LoVo (cell line): ENCODE measurements around the gene AHR.
"Not testable (repeated sequence)": the region's sequence is repeated elsewhere in the genome, so short reads cannot be mapped to it uniquely, and the experiment has no call there.

Experiments used
- DNase-seq: peaks from one replicate; pipeline ENCODE4 v3.0.0-alpha.2; 2016; ENCODE audit warnings: low spot score

Gene AHR

DNA sequence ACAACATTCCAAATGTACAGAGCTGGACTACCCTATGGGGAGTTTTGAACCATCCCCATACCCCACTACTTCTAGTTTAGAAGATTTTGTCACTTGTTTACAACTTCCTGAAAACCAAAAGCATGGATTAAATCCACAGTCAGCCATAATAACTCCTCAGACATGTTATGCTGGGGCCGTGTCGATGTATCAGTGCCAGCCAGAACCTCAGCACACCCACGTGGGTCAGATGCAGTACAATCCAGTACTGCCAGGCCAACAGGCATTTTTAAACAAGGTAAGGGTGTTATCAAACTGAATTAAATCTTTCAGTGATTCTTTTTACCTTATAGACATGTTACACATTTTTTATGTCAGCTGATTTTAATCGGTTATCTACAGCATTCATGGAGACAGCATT lies 41.5 kb downstream of the AHR start:
- no peak for DNase-seq

DNA sequence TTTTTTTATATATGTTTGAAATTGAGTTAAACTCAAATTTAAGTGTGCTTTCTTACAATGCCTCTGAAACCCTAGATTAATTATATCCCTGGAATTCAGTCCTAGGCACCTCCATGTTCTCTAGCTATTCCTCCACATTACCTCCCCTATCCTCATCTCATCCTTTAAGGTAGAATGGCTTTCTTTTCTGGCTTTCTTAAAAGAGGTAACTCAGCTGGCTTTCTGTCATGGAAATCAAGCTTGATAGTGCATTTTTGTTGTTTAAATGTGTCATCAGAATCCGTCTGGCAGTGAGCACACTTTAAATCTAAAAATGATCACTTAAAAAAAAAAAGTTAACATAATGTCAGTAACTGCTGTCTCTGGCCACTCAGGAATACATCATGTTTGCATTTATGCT lies 42.2 kb downstream of the AHR start:
- DNase-seq, result no peak

DNA sequence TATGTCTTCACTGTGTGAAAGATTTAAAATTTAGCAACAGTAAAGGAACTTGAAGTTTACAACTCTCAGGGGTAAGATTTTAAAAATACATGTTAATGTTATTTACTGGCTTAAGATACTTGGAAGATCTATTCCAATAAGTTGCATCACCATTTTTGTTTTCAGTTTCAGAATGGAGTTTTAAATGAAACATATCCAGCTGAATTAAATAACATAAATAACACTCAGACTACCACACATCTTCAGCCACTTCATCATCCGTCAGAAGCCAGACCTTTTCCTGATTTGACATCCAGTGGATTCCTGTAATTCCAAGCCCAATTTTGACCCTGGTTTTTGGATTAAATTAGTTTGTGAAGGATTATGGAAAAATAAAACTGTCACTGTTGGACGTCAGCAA lies 44.3 kb downstream of the AHR start:
- DNase-seq, result no peak

DNA sequence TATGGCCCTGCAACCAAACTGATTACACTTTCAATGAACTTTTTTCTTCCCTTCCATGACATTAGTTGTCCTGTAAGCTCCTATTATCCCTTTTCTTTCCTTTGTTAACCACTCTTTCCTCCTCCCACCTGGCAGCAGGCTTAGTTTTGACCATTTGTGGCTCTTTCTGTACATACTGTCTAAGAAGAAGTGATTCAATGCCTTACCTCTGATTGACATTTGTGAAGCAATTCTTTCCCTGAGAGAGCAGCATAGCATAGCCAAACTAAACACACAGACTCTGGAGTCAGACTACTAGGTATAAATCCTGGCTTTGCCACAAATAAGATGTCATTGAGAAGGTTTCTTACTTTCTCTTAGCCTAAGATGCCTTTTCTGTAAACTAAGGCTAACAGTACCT lies 48.9 kb downstream of the AHR start:
- DNase-seq, result no peak

DNA sequence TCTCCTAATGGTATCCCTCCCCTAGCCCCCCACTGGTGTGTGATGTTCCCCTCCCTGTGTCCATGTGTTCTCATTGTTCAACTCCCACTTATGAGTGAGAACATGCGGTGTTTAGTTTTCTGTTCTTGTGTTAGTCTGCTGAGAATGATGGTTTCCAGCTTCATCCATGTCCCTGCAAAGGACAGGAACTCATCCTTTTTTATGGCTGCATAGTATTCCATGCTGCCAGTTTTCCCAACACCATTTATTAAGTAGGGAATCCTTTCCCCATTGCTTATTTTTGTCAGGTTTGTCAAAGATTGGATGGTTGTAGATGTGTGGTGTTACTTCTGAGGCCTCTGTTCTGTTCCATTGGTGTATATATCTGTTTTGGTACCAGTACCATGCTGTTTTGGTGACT lies 50.5 kb downstream of the AHR start:
- not testable (repeated sequence) for DNase-seq

DNA sequence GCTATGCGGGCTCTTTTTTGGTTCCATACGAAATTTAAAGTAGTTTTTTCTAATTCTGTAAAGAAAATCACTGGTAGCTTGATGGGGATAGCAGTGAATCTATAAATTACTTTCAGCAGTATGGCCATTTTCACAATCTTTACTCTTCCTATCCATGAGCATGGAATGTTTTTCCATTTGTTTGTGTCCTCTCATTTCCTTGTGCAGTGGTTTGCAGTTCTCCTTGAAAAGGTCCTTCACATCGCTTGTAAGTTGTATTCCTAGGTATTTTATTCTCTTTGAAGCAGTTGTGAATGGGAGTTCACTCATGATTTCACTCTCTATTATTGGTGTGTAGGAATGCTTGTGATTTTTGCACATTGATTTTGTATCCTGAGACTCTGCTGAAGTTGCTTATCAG lies 51.9 kb downstream of the AHR start:
- DNase-seq, result not testable (repeated sequence)

DNA sequence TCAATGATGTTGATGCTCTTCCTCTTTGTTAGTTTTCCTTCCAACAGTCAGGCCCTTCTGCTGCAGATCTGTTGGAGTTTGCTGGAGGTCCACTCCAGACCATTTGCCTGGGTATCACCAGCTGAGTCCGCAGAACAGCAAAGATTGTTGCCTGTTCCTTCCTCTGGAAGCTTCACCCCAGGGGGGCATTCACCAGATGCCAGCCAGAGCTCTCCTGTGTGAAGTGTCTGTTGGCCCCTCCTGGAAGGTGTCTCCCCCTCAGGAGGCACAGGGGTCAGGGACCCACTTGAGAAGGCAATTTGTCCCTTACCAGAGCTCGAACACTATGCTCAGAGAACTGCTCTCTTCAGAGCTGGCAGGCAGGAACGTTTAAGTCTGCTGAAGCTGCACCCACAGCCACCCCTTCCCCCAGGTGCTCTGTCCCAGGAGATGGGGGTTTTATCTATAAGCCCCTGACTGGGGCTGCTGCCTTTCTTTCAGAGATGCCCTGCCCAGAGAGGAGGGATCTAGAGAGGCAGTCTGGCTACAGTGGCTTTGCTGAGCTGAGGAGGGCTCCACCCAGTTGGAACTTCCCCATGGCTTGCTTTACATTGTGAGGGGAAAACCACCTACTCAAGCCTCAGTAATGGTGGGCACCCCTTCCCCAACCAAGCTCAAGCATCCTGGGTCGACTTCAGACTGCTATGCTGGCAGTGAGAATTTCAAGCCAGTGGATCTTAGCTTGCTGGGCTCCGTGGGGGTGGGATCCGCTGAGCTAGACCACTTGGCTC lies 55.4 kb downstream of the AHR start:
- not testable (repeated sequence) for DNase-seq

DNA sequence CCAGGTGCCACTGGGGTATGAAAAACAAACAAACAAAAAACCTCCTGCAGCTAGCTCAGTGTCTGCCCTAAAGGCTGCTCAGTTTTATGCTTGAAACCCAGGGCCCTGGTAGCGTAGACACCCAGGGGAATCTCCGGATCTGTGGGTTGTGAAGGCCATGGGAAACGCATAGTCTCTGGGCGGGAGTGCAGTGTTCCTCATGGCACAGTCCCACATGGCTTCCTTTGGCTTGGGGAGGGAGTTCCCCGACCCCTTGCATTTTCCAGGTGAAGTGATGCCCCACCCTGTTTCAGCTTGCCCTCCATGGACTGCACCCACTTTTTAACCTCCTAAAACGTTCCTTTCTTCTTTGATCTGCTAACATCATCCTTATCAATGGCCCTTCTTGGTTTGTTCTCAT lies 56.0 kb downstream of the AHR start:
- DNase-seq, result no peak

DNA sequence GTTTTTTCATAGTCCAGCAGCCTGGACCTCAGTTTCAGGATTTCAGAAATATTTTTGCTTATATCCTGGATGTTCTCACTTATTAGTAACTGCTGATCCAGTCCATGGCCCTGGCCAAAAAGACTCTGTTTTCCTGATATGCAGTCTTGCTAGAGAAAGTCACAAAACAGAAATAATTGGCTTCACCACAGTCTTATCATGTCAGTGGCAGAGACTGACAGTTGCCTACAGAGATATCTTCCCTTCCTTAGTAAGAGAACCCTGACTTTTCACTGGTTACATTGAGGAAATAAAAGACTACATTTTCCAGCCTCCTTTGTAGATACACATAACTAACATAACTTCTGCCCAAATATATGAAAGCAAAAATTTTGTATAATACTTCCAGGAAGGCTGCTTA lies 56.6 kb downstream of the AHR start:
- no peak for DNase-seq

DNA sequence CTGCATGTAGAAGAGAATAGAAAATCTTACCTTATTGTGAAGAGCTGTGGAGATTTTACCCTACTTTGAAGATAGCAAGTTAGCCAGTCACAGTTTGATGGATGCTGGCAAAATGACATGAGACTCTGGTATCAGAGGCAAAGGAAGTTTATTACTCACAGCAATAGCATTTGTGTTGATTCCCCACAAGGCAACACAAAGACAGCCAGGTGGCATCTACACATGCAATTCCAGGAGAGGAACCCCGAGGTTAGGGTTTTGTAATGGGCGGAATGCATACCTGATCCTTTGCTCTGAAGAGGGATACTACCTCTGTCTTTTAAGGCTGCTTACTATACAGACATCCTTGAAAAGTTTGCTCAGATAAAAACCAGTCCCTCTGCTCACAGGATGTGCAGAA lies 59.5 kb downstream of the AHR start:
- no peak for DNase-seq

DNA sequence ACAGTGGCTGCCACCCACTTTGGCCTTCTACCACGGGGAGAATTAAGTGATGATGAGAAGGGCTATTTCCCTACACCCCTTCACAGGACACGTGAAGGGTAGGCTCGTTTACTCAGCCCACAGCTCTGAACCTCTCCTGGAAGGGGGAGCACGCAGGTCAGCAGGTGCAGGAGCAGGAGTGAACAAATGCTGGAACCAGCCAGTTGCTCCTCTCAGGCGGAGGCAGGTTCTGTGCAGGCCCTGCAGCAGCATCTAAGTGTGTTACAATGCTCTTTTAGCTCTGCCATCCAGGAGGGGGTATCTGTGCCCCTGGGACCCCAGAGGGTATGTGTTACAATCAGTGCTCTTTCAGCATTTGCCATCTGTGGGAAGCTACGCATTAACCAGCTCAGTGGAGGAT lies 61.2 kb downstream of the AHR start:
- no peak for DNase-seq

DNA sequence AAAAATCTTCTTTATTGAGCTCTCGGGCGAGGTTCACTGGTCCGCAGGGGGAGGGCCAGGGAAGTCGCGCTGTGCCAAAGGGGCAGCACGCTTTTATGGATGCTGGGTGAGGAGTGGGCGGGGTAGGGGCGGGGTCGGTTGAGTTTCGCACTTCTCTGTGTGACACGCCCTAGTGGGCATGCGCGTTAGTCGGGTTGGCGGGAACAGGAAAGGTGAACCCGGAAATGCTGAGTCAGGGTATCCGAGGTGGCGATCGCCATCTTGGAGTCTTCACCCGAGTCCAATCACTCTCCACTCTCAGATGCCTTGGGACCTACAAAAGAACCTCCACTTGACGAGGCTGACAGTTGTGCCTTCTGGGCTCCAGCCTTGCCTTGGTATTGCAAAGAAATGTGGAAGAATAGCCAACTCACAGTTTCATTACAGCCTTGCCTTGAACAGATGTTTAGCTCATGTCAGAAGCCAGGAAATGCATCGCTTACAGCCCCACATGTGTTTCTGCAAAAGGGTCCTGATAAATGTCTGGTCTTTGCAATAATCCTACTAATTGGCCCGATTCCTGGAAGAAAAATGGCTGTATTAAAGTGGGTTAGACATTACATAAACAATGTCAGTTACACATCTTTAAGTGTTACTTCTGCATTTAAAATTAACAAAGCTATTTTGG lies 64.1 kb downstream of the AHR start:
- no peak for DNase-seq

DNA sequence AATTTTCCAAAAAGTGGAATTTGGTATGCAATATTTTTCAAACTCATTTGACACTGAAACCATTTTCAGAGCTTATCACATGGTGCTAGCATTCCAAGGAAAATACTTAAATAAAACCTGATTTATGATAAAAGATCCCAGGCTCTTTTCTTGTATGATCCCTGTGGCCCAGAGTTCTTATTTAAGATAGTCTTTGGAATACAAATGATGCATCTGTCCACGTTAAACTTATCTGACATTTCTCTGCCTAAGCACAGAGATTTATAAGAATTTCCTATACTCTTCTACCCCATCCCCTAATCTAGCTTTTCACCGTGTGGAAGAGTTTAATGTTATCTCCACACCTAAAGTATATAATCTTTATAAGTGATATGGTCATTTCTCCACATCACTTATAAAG lies 66.2 kb downstream of the AHR start:
- DNase-seq, result no peak

DNA sequence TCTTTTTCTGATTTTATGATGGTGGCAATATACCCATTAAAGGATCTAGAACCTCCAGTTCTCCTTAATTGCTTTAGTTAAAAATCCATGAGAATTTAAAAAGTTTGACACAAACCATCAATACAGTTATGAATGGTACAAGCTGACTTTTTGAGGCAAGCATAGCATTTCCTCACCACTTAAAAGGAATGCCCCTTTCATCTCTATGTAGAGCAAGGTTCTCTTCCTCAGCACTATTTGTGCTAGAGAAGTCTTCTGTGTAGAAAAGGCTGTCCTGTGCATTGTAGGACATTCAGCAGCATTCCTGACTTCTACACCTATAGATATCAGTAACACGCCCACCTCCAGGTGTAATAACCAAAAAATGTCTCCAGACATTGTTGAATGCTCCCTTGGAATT lies 67.3 kb downstream of the AHR start:
- no peak for DNase-seq

DNA sequence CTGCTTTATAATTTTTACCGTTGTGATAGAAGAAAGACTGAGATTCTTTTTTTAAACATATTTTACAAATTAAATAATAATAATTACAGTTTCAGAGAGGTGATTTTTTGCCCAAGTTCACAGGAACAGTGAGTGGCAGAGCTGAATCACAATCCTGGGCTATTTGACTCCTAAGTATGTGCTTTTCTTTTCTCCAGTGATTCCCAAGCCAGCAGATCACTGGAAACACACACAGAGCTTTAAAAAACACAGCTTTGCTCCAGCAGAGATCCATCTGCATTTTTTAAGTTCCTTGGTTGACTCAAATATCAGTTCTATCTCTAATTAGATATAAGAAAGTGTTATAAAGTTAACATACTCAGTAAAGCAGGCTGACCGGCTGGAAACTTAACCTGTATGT lies 69.0 kb downstream of the AHR start:
- DNase-seq, result no peak

DNA sequence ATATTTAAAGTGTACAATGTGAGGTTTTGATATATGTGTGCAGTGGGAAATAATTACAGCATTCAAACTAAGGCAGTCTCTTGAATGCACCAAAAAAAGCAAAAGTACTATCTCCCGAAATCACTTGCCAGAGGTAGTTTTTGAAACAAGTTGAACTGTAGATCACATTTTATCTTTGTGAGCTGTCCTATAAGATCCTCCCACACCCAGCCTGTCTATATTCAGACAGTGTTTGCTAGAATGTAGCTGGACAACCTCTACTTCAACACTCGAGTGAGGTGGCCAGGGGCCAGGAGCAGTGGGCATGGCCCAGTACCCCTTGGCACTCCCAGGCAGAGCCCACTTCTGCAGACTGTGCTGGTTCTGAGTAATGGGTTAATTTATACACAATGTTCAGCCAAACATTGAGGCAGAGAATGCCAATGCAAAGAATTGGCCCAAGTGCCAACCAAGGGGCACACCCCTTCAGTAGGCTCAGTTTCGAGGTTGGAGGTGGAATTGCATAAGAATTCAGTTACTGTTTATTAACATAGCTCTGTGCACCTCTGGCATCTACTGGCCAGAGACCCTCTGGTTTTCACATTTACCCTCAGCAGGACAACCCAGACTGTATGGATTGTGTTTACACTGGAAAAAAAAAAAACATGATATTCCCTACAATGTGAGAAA lies 70.5 kb downstream of the AHR start:
- no peak for DNase-seq

DNA sequence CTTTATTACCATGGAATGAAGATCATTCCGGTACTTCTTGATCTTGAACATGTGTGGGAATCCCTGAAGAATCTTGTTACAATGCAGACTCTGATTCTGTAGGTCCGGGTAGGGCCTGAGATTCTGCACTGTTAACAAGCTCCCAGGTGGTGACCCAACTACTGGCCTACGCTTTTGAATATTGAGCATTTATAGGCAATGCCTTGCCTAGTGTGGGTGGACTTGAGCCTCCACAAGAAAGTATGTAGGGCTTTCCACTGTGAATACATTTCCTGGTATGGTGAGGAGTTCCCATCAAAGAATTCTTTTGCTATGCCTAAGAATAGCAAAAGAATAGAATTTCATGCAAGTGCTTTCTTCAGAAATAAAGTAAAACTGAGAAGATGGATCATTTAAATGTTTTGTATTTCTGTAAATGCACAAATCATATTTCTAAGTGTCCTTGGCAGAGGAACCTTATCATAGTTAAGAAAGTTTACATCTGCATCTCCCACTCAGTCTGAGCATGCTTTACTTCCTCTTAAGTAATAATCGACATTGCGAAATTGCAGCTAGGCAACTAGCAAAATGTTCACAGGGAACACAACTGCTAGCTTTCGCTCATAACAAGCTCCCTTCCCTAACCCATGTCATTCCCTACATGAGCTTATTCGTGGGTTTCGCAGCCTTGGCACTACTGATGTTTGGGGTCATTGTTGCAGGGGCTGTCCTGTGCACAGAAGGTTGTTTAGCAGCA lies 71.4 kb downstream of the AHR start:
- peak; percentile 54 for DNase-seq

DNA sequence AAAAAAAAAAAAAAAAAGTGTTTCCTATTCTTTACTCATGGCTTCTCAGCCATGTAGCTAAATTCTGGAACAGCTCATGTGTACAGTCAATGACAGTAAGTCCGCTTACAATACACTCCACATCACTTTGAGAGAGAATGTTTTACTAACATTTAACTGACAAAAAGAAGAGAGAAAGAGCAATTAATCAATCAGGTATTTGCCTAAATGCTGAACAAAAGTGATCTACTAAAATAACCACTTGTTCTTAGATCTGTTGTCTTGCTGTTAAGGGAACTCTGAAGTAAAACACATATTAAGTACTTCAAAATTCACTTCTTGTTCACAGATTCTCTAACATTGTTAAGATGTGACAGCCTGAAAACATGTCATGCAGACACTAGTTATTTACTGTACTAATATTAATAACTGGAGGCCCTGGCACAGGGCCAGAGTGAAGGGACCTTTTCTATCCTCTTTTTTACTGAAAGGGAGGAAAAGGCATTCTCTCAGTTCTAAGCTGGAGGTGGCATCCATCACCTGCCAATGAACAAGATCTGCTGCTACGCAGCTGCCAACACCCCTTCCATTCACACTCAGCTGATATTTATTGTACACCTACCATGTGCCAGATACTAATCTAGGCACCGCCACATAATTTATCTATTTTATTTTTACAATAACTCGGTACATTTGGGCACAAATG lies 72.6 kb downstream of the AHR start:
- no peak for DNase-seq

DNA sequence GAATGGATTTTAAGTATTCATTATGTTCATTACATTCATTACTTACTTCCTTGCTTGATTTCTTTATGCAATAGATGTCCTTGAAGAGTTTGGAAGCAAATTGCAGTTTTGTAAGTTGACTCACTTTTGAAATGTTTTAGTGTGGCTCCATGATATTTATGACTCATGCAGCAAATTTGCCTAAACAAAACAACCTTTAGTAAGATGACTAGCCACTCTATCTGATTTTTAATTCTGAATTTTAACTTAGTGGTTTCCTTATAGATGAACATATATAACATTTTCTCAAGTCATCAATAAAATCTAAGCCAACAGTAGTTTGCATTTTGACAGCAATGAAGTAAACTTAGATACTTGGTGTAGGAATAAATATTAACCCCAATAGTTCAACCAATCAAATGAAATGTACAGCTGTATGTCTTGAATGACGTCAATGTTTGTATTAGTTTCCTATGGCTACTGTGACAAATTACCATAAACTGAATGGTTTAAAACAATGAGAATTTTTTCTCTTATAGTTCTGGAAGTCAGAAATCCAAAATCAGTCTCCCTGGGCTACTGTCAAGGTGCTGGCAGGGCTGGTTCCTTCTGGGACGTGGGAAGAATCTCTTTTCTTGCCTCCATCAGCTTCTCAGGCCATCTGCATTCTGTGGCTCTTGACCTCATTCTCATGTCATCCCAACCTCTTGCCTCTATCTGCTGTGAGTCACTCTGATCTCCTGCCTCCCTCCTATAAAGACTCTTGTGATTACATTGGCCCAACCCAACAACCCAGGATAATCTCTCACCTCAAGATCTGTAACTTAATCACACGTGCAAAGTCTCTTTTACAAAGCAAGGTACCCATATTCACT lies 73.4 kb downstream of the AHR start:
- DNase-seq, result peak; percentile 92

DNA sequence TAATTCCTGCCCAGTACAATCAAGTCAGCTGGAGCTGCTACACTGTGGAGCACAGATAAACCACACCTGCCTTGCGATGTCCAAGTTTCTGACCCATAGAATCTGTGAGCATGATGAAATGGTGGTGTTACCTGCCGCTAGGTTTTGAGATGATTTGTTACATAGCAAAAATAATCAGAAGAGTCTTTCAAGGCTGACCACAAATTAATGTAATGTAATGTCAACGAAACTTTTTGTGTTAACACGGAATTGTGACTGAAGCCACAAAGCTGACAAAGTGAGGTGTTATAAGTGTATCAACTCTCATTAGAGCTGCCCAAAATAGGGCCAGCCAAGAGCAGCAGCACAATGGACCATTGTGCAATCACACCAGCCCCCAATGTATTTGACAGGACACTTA lies 75.7 kb downstream of the AHR start:
- no peak for DNase-seq

DNA sequence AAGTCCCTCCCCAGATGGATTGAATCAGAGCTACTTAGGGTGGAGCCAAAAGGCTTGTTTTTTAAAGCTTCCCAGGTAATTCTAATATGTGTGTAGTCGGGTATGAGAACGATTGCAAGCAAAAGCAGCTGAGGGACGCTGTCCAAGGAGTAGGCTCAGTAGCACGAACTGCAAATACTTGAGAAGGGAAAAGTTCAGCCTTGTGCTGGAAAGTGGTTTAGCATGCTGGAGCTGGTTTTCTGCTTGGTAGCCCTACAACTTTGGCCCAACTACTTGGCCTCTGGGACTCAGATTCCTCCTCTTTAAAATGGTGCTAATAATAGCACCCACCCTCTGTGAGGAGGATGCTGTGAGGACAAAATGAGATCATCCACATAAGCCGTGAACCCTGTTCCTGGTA lies 76.2 kb downstream of the AHR start:
- no peak for DNase-seq
